CD4-positive, alpha-beta T cell (primary cell): ENCODE measurements around the gene POTEH. TPM values are rescaled to one million over a fixed set of nuclear protein-coding genes. Genes with fewer than 3 reads are reported as not detected.
"Not testable (repeated sequence)": the region's sequence is repeated elsewhere in the genome, so short reads cannot be mapped to it uniquely, and the experiment has no call there.

Source experiments
- ATAC-seq: fragments of 200-7000 bp; cut with Tn5 transposase; one replicate; pipeline ENCODE4 v1.10.0; 2022; ENCODE audit warnings: mild to moderate bottlenecking; ENCODE audit not compliant: poor library complexity
- CTCF ChIA-PET: fragments of 350-600 bp; sonication (Branson Sonifier 250); formaldehyde crosslinking; loops from one replicate; lab custom pipeline; 2021; ENCODE audit warnings: antibody characterized with exemption, inconsistent platforms; lab: Charles Lee
- POLR2A ChIA-PET: fragments of 350-600 bp; sonication (Branson Sonifier 250); formaldehyde crosslinking; loops from one replicate; lab custom pipeline; 2021; ENCODE audit warnings: antibody characterized with exemption, inconsistent platforms; lab: Charles Lee
- DNase-seq, 14 experiments: peaks; one replicate each; pipeline ENCODE4 v3.0.0-alpha.2; 2013 to 2020; ENCODE audit warnings: mixed read lengths in 2 of 14
- H3K27ac ChIP-seq, 2 donors: one replicate each; pipeline versions ENCODE4 v1.5.1 to v1.7.0; 2013; ENCODE audit warnings: low read length in 2 of 2, low read depth in 1 of 2, mild to moderate bottlenecking in 1 of 2
- H3K27me3 ChIP-seq, 2 experiments: 1 replicate in 1 of 2; 2 replicates in 1 of 2; pipeline versions ENCODE4 v1.6.1 to v1.7.0; 2013; ENCODE audit warnings: low read length in 2 of 2, control low read depth in 1 of 2, mild to moderate bottlenecking in 1 of 2, moderate library complexity in 1 of 2; ENCODE audit not compliant: insufficient read depth in 2 of 2, control insufficient read depth in 1 of 2
- H3K36me3 ChIP-seq: one replicate; pipeline ENCODE4 v1.6.1; 2013; ENCODE audit warnings: low read length, control low read depth; ENCODE audit not compliant: insufficient read depth
- H3K4me1 ChIP-seq: one replicate; pipeline ENCODE4 v1.6.1; 2013; ENCODE audit warnings: low read length, control low read depth; ENCODE audit not compliant: insufficient read depth
- H3K4me3 ChIP-seq: one replicate; pipeline ENCODE4 v1.5.1; 2013; ENCODE audit warnings: mild to moderate bottlenecking, low read length, moderate library complexity
- H3K9me3 ChIP-seq, 2 experiments: 1 replicate in 1 of 2; 2 replicates in 1 of 2; pipeline versions ENCODE4 v1.6.1 to v1.7.0; 2013; ENCODE audit warnings: low read length in 2 of 2, mild to moderate bottlenecking in 2 of 2, control low read depth in 1 of 2, moderate library complexity in 1 of 2; ENCODE audit not compliant: control insufficient read depth in 1 of 2, insufficient read depth in 1 of 2
- H3K27ac Mint-ChIP-seq: one replicate; pipeline ENCODE4 v1.8.0; 2020; ENCODE audit warnings: mixed read lengths
- H3K27me3 Mint-ChIP-seq: one replicate; pipeline ENCODE4 v1.8.0; 2021; ENCODE audit warnings: mixed read lengths
- H3K36me3 Mint-ChIP-seq: one replicate; pipeline ENCODE4 v1.8.0; 2021; ENCODE audit warnings: low read depth, mixed read lengths
- H3K4me1 Mint-ChIP-seq: one replicate; pipeline ENCODE4 v1.8.0; 2021; ENCODE audit warnings: low read depth, mixed read lengths
- H3K4me3 Mint-ChIP-seq: one replicate; pipeline ENCODE4 v1.8.0; 2020; ENCODE audit warnings: mild to moderate bottlenecking, mixed read lengths
- H3K9me3 Mint-ChIP-seq: one replicate; pipeline ENCODE4 v1.8.0; 2020; ENCODE audit warnings: mixed read lengths
- intact Hi-C, 2 experiments: fragments of 100-400 bp; cut with DNase I in 1 of 2; cut with micrococcal nuclease in 1 of 2; formaldehyde crosslinking; loops; one replicate each; pipeline versions ENCODE4 v1.15.1 to v1.9.0; 2023 to 2025; cut with DNase I, micrococcal nuclease
- total RNA-seq, 174 experiments: library from RNA in 2 of 174; stranded (reverse) in 2 of 174; gene quantifications; one replicate each; pipeline ENCODE4 v1.2.3 and lab custom pipeline; 2021 to 2026

The POTEH gene
- total RNA-seq, 2 experiments from 2014 or later = not detected

- ATAC-seq, H3K4me1 Mint-ChIP-seq, H3K27me3 ChIP-seq, H3K4me1 ChIP-seq, H3K27ac Mint-ChIP-seq, DNase-seq, H3K4me3 ChIP-seq, H3K4me3 Mint-ChIP-seq, H3K36me3 Mint-ChIP-seq, intact Hi-C loops, H3K36me3 ChIP-seq, H3K9me3 Mint-ChIP-seq, POLR2A ChIA-PET, CTCF ChIA-PET, H3K27me3 Mint-ChIP-seq, H3K9me3 ChIP-seq, H3K27ac ChIP-seq: not testable (repeated sequence)
Measured at GRCh38 chr22:15687676-15688075, 2.1 kb upstream of the POTEH start.

GRCh38 chr22:15688090-15688489, 1.7 kb upstream of the POTEH start:
- H3K36me3 Mint-ChIP-seq, H3K4me3 Mint-ChIP-seq, DNase-seq, H3K27ac ChIP-seq, H3K27ac Mint-ChIP-seq, ATAC-seq, H3K9me3 Mint-ChIP-seq, H3K4me3 ChIP-seq, H3K36me3 ChIP-seq, H3K4me1 Mint-ChIP-seq, H3K27me3 ChIP-seq, H3K9me3 ChIP-seq, intact Hi-C loops, POLR2A ChIA-PET, H3K4me1 ChIP-seq, CTCF ChIA-PET, H3K27me3 Mint-ChIP-seq: not testable (repeated sequence)

- H3K9me3 Mint-ChIP-seq, H3K4me3 ChIP-seq, H3K27me3 Mint-ChIP-seq, H3K4me1 Mint-ChIP-seq, H3K36me3 Mint-ChIP-seq, intact Hi-C loops, H3K4me3 Mint-ChIP-seq, POLR2A ChIA-PET, H3K27me3 ChIP-seq, H3K9me3 ChIP-seq, CTCF ChIA-PET, H3K36me3 ChIP-seq, H3K27ac ChIP-seq, ATAC-seq, H3K4me1 ChIP-seq, H3K27ac Mint-ChIP-seq: not testable (repeated sequence)
- peak in 3 of 14 experiments; percentile 13 to 40 (median 15) for DNase-seq
Measured at GRCh38 chr22:15689012-15689748, 646 bp upstream of the POTEH start.

GRCh38 chr22:15713600-15713999, 23.8 kb downstream of the POTEH start:
- H3K27ac ChIP-seq, H3K4me1 Mint-ChIP-seq, H3K4me1 ChIP-seq, H3K9me3 Mint-ChIP-seq, intact Hi-C loops, H3K4me3 Mint-ChIP-seq, H3K27me3 Mint-ChIP-seq, POLR2A ChIA-PET, H3K9me3 ChIP-seq, ATAC-seq, CTCF ChIA-PET, H3K4me3 ChIP-seq, H3K27ac Mint-ChIP-seq, DNase-seq, H3K27me3 ChIP-seq, H3K36me3 Mint-ChIP-seq, H3K36me3 ChIP-seq: not testable (repeated sequence)

- H3K27me3 Mint-ChIP-seq, POLR2A ChIA-PET, H3K4me3 Mint-ChIP-seq, H3K9me3 Mint-ChIP-seq, H3K36me3 ChIP-seq, H3K36me3 Mint-ChIP-seq, H3K27ac ChIP-seq, H3K4me1 ChIP-seq, CTCF ChIA-PET, H3K27me3 ChIP-seq, DNase-seq, H3K9me3 ChIP-seq, intact Hi-C loops, H3K27ac Mint-ChIP-seq, H3K4me3 ChIP-seq, H3K4me1 Mint-ChIP-seq, ATAC-seq: not testable (repeated sequence)
Measured at GRCh38 chr22:15714125-15714524, 24.3 kb downstream of the POTEH start.

- POLR2A ChIA-PET, H3K36me3 ChIP-seq, CTCF ChIA-PET, DNase-seq, H3K27me3 ChIP-seq, intact Hi-C loops, H3K4me1 Mint-ChIP-seq, ATAC-seq, H3K27ac Mint-ChIP-seq, H3K36me3 Mint-ChIP-seq, H3K4me1 ChIP-seq, H3K4me3 Mint-ChIP-seq, H3K9me3 Mint-ChIP-seq, H3K27ac ChIP-seq, H3K9me3 ChIP-seq, H3K27me3 Mint-ChIP-seq, H3K4me3 ChIP-seq: not testable (repeated sequence)
Measured at GRCh38 chr22:15721884-15722283, 32.1 kb downstream of the POTEH start.

GRCh38 chr22:15729209-15729917, 39.5 kb downstream of the POTEH start:
- H3K36me3 Mint-ChIP-seq, H3K4me3 ChIP-seq, H3K4me1 Mint-ChIP-seq, CTCF ChIA-PET, H3K9me3 ChIP-seq, H3K27ac Mint-ChIP-seq, H3K27me3 Mint-ChIP-seq, intact Hi-C loops, POLR2A ChIA-PET, ATAC-seq, H3K27ac ChIP-seq, H3K4me3 Mint-ChIP-seq, H3K4me1 ChIP-seq, H3K9me3 Mint-ChIP-seq, H3K36me3 ChIP-seq, H3K27me3 ChIP-seq: not testable (repeated sequence)
- peak in 1 of 14 experiments; percentile 34 for DNase-seq
